HG02885 (cell line): ENCODE results near the gene FXYD1.

ENCODE experiments used
- ATAC-seq: cut with Tn5 transposase; IDR thresholded peaks from one replicate; pipeline ENCODE4 v1.9.1; 2021; ENCODE audit warnings: mild to moderate bottlenecking; ENCODE audit not compliant: unreplicated experiment, poor library complexity

FXYD1 gene

DNA sequence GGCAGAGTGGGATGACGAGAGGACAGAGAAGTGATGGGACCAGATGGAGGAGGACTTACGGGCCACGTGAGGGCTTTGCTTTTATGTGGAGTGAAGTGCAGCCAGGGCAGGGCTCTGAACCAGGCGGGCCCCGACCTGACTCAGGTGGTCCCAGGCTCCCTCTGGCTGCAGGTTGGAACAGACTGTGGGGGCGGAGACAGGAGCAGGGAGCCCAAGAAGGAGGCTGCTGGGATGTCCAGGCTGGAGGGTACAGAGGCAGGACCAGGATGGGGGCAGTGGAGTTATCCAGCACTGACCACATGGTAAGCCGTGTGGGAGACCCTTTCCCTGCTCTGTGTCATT, 18.0 kb downstream of the FXYD1 start:
- ATAC-seq = no peak

GRCh38 chr19:35157431-35157830, 18.8 kb downstream of the FXYD1 start:
- no peak for ATAC-seq

- ATAC-seq = no peak
These were observed 21.0 kb downstream of the FXYD1 start for GRCh38 chr19:35159606-35160005.

GRCh38 chr19:35160629-35161433, 22.2 kb downstream of the FXYD1 start:
- no peak for ATAC-seq

- ATAC-seq = no peak
These were observed 22.8 kb downstream of the FXYD1 start for GRCh38 chr19:35161434-35161743.

DNA sequence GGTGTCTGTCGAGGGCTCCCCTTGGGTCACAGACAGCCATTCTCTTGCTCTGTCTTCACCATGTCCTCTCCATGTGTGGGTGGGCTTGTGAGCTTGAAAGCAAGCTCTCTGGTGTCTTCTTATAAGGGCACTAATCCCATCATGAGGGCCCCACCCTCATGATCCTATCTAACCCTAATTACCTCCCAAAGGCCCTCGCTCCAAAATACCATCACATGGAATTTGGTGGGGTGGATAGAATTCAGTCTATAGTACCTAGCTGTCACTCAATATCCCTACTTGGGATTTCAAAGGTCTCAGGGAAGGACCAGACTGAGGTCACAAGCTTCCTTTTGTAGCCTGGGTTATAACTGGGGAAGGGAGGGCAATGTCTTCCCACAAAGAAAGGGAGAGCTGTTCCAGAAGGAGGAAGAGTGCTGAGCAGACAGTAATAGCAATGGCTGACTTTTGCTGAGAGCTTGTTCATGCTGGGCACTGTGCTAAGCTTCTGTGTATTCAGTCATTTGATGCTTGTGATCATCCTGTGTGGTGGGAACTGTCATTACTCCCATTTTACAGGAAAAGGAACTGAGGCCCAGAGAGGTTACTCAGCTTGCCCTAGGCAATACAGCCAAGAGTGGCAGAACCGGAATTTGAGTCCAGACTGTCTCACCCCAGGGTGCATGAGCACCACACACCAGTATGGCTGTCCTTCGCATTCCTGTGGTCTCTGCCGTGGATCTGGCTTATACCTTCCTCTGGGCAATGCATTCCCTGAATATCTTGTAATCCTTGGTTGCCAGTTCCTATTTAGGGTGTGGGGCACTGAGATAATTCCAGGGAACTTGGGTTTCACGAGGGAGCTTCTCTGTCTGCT, 24.1 kb downstream of the FXYD1 start:
- no peak for ATAC-seq

GRCh38 chr19:35164418-35164817, 25.8 kb downstream of the FXYD1 start:
- ATAC-seq = no peak

DNA sequence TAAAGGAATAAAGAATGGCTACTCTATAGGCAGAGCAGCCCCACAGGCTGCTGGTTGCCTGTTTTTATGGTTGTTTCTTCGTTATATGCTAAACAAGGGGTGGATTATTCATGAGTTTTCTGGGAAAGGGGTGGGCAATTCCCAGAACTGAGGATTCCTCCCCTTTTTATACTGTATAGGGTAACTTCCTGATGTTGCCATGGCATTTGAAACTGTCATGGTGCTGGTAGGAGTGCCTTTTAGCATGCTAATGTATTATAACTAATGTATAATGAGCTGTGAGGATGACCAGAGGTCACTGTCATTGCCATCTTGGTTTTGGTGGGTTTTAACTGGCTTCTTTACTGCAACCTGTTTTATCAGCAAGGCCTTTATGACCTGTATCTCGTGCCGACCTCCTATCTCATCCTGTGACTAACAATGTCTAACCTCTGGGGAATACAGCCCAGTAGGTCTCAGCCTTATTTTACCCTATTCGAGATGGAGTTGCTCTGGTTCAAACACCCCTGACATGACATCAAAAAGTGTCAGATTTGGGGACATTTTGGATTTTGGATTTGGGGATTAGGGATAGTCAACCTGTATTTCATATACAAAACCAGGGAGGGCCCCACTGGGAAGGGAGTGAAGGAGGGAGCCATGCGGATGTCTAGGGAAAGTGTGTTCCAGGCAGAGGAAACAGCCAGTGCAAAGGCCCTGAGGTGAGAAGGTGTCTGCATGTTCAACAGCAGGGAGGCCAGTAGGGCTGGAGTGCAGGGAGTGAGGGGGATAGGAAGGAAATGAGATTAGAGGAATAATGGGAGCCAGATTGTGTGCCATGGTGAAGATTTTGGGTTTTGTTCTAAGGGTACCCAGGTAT, 26.8 kb downstream of the FXYD1 start:
- ATAC-seq = no peak

- no peak for ATAC-seq
These were observed 27.8 kb downstream of the FXYD1 start for GRCh38 chr19:35166100-35167063.

DNA sequence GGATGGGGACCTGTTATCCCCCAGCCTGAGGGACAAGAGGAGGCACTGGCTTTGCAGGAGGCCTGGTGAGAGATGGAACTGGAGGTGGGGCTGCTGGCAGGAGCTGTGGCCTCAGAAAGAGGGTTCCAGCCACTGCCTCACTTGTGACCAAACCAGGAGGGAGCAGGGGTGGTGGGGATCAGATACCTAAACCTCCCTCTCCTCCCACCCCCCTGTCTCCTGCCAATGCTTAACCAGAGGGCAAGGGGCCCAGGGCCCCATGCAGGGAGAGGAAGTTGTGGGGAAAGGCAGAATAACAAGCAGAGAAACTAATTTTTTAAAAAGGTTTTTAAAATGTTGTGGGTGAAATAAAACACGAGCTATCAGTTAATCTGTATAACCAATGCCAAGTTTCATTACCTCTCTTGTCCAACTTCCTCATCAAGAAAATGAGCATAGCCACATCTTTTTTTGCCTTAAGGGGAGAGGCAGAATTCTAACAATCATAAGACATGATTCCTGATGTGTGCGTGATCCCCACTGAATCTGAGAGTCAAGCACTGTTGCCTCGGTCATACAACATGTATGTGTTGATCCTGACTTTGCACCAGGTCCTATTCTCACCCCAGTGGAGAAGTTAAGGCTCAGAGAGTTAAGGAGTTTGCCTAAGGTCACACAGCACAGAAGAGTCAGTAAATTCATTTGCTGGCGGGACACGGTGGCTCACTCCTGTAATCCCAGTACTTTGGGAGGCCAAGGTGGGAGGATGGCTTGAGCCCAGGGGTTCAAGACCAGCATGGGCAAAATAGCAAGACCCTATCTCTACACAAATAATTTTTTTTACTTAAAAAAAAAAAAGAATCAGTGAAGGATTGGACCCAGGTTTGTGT, 28.9 kb downstream of the FXYD1 start:
- no peak for ATAC-seq

DNA sequence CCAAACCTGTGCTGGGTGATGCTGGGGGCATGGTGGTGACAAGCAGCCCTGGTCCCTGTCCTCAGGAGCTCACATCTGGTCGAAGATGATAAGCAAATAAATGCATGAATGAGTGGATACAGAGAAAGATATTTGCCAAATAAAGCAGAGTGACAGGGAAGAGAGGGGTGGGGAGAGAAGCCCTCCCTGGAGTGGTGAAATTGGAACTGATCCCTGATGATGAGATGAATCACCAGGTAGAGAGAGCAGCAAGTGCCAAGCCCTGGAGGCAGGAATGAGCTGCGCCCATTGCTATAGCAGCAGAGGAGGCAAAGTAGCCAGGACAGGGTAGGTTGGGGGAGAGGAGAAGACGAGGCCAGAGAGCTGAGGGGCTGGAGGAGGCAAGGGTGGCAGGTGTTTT, 29.6 kb downstream of the FXYD1 start:
- no peak for ATAC-seq

DNA sequence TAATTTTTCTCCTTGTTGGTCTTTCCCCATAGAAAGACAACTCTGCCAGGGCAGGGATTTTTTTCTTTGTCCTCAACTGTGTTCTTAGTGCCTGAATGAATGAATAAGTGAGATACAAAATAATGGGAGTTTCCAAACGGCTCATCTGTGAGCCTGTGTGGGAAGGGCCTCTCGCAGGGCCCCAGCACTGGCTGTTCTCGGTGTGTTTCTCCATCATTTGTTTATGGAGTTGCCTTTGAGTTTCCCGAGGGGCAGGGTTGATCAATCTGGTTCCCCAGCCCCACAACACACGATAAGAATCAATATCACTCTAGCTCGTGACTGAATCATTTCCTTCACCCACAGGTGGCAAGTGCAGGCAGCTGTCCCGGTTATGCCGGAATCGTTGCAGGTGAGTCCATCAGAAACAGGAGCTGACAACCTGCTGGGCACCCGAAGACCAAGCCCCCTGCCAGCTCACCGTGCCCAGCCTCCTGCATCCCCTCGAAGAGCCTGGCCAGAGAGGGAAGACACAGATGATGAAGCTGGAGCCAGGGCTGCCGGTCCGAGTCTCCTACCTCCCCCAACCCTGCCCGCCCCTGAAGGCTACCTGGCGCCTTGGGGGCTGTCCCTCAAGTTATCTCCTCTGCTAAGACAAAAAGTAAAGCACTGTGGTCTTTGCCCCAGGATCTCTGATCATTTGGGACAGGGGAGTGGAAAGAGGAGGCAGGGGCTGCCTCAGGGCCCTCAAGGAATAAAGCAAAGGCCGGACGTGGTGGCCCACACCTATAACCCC, 30.8 kb downstream of the FXYD1 start:
- ATAC-seq = no peak

GRCh38 chr19:35170359-35171061, 31.9 kb downstream of the FXYD1 start:
- ATAC-seq = no peak

- ATAC-seq = no peak
These were observed 33.1 kb downstream of the FXYD1 start for GRCh38 chr19:35171730-35172129.

DNA sequence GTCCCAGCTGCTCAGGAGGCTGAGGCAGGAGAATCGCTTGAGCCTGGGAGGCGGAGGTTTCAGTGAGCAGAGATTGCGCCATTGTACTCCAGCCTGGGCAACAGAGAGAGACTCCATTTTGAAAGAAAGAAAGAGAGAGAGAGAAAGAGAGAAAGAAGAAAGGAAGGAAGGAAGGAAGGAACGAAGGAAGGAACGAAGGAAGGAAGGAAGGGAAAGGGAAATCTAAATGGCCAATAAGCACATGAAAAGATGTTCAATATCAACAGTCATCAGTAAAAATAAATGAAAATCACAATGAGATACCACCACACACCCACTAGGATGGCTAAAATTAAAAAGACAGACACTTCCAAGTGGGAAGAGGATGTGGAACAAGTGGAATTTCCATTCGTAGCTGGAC, 35.6 kb downstream of the FXYD1 start:
- ATAC-seq = no peak

GRCh38 chr19:35176181-35176570, 37.6 kb downstream of the FXYD1 start:
- no peak for ATAC-seq

DNA sequence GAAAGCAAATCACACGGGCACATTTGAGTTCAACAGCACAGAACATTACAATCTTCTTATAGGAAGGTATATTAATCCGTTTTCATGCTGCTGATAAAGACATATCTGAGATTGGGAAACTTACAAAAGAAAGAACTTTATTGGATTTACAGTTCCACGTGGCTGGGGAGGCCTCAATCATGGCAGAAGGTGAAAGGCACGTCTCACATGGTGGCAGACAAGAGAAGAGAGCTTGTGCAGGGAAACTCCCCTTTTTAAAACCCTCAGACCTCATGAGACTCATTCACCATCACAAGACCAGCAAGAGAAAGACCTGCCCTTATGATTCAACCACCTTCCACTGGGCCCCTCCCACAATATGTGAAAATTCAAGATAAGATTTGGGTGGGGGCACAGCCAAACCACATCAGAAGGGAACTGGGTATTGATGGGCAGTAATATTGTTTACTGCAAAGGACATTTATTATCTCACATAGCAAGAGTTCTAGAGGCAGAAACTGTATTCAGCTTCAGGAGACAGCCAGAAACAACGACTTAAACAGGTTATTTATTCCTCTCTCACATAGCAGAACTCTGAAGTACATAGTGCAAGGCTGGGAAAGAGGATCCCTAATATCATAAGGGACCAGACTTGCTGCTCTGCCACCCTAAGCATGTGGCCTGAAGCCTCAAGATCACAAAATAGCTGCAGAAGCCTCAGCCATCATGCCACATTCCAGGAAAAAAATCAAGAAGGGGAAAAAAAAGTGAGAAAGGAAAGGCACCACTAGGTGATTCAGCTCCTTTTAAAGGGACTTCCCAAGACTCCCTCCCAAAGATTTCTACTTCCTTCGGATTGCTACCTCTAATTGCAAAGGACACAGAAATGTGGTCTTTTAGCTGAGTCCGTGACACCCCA, 39.0 kb downstream of the FXYD1 start:
- no peak for ATAC-seq
